GM11168 (cell line): ENCODE data around the gene ACLY.

Experiments used
- in situ Hi-C: fragments of 300-500 bp; cut with MboI; formaldehyde crosslinking; loops from one replicate; pipeline ENCODE4 v1.12.0; 2022; ENCODE audit warnings: low sequenced_read_pairs; ENCODE audit not compliant: unreplicated experiment

ACLY gene

GRCh38 chr17:41918314-41919164, at the start of gene ACLY:
Gene ACLY (minus strand): TSS chr17:41918951. CDS start chr17:41913873, 5,078 bp downstream.
- in situ Hi-C loops, result no loop called here

GRCh38 chr17:41967921-41968578, 49.3 kb upstream of the ACLY start:
- in situ Hi-C loops, result no loop called here

GRCh38 chr17:41967141-41967920, 48.6 kb upstream of the ACLY start:
- in situ Hi-C loops, result no loop called here

GRCh38 chr17:41966463-41967140, 47.9 kb upstream of the ACLY start, which contains the start of gene CNP:
Gene CNP (plus strand): TSS chr17:41966795. CDS start chr17:41966885, 90 bp downstream.
- in situ Hi-C loops, result no loop called here

DNA sequence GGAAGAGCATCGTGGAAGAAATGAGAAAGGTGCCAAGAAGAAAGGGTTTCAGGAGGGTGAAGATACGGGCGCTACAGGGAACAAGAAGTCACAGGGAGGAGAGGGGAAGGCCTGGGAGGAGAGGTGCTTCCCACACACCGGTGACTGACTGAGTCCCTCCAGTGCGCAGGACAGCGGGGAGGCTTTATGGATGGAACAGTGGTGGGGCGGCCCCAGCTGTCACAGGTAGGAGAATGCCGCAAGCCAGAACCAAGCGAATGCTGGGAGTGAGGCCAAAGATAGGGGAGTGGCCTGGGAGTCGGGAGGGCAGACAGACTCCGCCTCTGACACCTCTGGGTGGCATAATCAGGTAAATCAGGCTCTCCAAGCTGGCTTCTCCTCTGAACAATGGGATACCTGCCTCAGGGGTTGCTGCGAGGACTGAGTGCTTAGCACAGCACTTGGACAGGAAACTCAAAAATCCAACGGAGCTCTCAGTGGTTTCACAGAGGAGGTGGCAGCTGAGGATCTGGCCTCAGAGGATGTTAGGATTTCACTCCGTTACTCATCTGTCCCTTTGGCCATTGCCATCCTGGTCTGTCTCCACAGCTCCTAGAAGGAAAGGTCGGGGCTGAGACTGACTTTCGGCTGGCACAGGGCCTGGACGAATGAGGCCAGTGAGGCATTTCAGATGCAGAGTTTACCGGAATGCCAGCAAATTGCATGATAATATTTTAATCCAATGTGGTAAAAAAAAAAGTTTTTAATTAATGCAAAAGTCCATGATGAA, 47.1 kb upstream of the ACLY start:
- in situ Hi-C loops, result no loop called here

DNA sequence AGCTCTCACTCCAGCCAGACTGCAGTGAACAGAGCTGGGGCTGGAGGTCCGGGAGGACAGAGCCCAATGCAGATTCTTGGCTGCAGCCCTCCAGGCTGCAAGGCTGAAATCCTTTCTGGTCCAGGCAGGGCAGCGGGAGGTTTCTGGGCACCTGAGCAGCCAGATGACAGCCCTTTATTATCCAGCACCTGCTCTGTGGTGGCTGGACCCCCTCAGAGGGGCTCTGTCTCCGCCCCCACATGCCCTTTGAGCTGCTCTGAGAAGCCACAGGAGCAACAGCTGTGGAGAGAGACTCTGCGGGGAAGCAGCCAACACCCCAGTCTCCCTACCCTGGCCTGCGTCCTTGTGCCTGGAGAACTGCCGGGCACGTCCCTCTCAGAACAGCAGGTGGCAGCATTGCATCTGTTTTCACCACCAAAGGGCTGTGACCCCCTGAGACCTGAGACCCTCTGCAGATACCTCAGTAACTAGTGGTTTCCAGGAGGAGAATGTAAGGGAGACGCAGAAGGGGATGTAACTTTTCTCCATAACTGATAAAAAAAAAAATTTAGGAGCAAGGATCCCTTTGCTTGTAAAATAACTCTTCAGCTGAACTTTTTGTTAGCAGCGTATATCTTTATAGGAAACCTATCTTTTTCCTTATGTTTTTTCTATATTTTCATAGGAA, 44.1 kb upstream of the ACLY start:
- in situ Hi-C loops, result no loop called here

GRCh38 chr17:41962111-41962510, 43.4 kb upstream of the ACLY start:
- in situ Hi-C loops, result no loop called here

DNA sequence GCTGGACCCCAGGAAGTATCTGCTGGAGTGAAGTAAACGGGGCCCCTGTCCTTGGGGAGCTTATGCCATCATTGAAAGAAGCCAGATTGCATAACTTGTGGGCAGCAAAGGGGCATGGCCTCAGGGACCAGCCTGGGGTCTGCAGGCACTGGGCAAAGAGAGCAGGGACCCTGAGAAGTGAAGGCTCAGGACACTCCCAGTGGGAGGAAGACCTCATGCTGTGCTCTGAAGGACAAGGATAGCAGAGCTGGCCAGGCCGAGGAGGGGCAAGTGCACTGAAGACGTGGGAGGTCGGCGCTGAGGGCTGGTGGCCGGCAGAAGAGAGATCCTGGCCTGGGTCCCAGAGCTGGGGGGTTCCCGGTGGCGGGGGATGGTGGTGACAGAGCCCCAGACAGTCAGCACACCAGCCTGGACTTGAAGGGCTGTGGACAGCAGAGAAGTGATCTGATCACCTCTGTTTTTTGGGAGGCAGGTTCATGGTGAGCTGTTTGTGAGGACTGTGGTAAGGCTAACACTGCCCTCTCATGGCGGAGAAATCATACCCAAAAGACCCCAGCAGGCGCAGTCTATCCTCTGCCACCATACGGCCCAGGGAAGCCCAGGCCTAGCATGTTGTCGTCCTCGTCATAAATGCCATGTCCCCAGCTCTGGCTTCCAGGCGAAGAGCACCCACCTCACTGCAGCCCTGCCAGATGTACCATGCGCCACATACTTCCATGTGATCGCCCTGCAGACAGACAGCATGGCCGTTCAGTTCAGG, 40.8 kb upstream of the ACLY start:
- in situ Hi-C loops, result loop anchor here (5.0 kb wide), 1 partner anchor 153 kb away; the partner anchor contains the start of gene DHX58

DNA sequence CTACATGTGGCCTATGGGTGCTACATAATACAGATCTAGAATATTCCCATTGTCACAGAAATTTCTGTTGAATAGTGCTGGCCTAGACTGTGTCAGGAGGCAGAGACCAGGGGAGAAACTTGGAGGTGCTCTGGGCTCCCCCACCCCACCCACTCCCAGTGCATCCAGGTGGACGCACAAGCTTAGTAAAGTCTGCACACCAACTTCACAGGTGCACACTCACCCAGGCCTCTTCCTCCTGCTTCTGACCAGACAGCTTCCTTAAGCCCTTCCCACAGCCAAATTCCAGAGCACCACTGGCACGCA, 40.2 kb upstream of the ACLY start:
- in situ Hi-C loops, result loop anchor here (5.0 kb wide), 1 partner anchor 153 kb away; the partner anchor contains the start of gene DHX58

GRCh38 chr17:41957869-41958439, 39.2 kb upstream of the ACLY start:
- in situ Hi-C loops, result loop anchor here (5.0 kb wide), 1 partner anchor 154 kb away; the partner anchor contains the start of gene DHX58

DNA sequence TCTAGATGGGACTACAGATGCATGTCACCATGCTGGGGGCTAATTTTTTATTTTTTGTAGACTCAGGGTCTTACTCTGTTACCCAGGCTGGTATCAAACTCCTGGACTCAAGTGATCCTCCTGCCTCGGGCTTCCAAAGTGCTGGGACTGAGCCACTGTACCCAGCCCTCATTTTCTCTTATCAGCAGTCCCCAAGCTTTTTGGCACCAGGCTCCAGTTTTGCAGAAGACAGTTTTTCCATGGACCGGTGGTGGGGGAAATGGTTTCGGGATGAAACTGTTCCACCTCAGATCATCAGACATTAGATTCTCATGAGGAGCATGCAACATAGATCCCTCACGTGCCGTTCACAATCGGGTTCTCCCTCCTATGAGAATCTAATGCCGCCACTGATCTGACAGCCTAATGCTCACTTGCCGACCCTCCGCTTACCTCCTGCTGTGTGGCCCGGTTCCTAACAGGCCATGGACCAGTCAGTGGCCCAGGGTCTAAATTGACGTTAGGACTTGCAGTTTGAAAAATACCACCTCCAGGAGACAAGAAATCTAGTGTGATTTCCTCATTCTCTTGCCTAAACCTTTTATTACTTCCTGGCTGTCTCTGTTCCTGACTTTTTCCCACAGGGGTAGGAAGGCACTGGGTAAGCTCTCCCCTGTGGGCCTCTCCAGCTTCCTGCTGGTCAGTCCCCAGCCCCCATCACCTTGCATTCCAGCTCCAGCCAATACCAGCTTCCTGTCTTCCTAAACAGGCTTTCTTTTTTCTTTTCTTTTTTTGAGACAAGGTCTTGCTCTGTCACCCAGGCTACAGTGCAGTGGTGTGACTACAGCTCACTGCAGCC, 38.5 kb upstream of the ACLY start:
- in situ Hi-C loops, result loop anchor here (5.0 kb wide), 1 partner anchor 155 kb away; the partner anchor contains the start of gene DHX58

DNA sequence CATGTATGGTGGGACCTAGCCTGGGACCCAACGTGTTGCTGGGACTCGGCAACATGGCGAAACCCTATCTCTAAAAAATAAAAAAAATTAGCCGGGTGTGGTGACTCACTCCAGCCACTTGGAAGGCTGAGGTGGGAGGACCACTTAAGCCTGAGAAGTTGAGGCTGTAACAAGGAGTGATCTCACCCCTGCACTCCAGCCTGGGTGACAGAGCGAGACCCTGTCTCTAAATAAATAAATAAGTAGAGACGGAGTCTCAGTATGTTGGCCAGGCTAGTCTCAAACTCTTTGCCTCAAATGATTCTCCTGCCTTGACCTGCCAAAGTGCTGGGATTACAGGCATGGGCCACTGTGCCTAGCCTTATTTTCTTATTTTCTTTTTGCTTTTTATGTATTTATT, 37.8 kb upstream of the ACLY start:
- in situ Hi-C loops, result loop anchor here (5.0 kb wide), 1 partner anchor 156 kb away; the partner anchor contains the start of gene DHX58

- in situ Hi-C loops, result no loop called here
Observed at GRCh38 chr17:41948762-41949460, 30.2 kb upstream of the ACLY start.

DNA sequence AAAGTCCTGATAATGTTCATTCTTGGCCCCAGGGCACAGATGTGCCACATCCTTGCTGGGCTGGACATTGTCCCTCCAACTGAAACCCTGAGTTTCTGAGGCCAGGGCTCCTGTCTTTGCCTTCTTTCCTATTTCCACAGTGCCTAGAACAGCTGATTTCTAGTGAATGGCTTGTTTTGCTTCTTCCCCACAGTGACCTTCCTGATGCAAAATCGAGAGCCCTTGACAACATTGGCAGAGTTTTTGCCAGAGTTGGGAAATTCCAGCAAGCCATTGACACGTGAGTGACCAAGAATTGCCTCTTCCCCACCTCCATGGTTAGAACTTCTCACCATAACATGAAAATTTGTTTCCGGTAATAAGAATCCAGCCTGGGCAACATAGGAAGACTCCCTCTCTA, 26.2 kb upstream of the ACLY start:
- in situ Hi-C loops, result no loop called here

DNA sequence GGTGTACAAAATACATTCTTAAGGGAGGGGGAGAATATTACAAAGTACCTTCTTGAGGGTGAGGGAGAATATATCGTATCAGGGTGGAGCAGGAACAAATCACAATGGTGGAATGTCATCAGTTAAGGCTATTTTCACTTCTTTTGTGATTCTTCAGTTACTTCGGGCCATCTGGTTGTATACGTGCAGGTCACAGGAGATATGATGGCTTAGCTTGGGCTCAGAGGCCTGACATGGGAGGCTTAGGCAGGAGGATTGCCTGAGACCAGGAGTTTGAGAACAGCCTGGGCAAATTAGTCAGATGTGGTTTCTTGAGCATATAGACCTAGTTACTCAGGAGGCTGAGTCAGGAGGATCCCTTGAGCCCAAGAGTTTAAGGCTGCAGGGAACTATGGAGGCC, 24.7 kb upstream of the ACLY start:
- in situ Hi-C loops, result no loop called here

DNA sequence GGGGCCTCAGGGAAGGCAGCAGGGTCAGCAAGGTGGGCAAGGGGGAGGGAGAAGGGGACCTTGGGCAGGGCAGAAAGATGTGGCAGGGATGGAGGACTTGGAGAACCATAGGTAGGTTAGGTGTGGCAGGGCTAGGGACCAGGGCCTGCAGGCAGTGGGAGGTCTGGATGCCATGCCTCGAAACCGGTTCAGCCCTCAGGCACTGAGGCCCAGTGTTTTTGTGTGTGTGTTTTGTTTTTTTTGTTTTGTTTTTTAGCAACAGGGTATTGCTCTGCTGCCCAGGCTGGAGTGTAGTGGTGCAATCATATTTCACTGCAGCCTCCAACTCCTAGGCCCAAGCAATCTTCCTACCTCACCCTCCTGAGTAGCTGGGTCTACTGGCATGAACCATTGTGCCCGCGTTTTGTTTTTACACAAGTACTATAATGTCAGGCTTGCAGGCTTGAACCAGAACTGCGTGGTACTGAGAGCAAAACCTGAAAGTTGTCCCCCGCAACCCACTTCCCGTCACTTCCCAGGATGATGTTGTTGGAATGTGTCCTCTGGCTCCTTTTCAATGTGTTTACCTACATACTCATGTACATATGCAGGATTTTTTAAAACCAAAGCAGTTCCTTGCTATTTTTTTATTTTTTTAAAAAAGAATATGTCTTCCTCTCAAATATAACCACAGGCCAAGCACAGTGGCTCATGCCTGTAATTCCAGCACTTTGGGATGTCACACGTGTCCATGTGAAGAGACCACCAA, 24.0 kb upstream of the ACLY start:
- in situ Hi-C loops, result no loop called here
